HG02885 (cell line): ENCODE measurements around the gene HSD17B11.
"Not testable (repeated sequence)": the region's sequence is repeated elsewhere in the genome, so short reads cannot be mapped to it uniquely, and the experiment has no call there.

Experiments
- ATAC-seq: cut with Tn5 transposase; IDR thresholded peaks from one replicate; pipeline ENCODE4 v1.9.1; 2021; ENCODE audit warnings: mild to moderate bottlenecking; ENCODE audit not compliant: unreplicated experiment, poor library complexity

Gene HSD17B11

GRCh38 chr4:87315000-87315399 is 76.0 kb downstream of the HSD17B11 start:
- ATAC-seq, result not testable (repeated sequence)

- no peak for ATAC-seq
Observed at GRCh38 chr4:87313756-87314155, 77.2 kb downstream of the HSD17B11 start.

GRCh38 chr4:87311684-87312083 is 79.3 kb downstream of the HSD17B11 start:
- no peak for ATAC-seq

- no peak for ATAC-seq
Observed at GRCh38 chr4:87310691-87311335, 80.2 kb downstream of the HSD17B11 start.

GRCh38 chr4:87309625-87310024 is 81.4 kb downstream of the HSD17B11 start:
- ATAC-seq, result no peak

GRCh38 chr4:87306056-87306455 is 84.9 kb downstream of the HSD17B11 start:
- ATAC-seq, result peak; percentile 91

GRCh38 chr4:87305562-87305961 is 85.4 kb downstream of the HSD17B11 start:
- no peak for ATAC-seq

GRCh38 chr4:87304745-87305432 is 86.1 kb downstream of the HSD17B11 start:
- no peak for ATAC-seq

GRCh38 chr4:87299898-87300297 is 91.1 kb downstream of the HSD17B11 start:
- no peak for ATAC-seq

- no peak for ATAC-seq
Observed at GRCh38 chr4:87298362-87298761, 92.6 kb downstream of the HSD17B11 start.

- ATAC-seq, result not testable (repeated sequence)
Observed at GRCh38 chr4:87294911-87295310, 96.1 kb downstream of the HSD17B11 start.

GRCh38 chr4:87293889-87294288 is 97.1 kb downstream of the HSD17B11 start:
- ATAC-seq, result not testable (repeated sequence)

GRCh38 chr4:87286970-87287369 is 104.0 kb downstream of the HSD17B11 start:
- no peak for ATAC-seq
